Measurements from ENCODE around the gene TEKT5.

- TF ChIP-seq CTCF (IDR thresholded peaks at IDR 0.05; ENCODE audit: low read length): no peak
- no peak for TF ChIP-seq EZH2phosphoT487 (IDR thresholded peaks at IDR 0.05; ENCODE audit: low read length)
These were observed 93.8 kb downstream of the TEKT5 start for GRCh38 chr16:10600782-10601443.
